Measurements from ENCODE around the gene FANCC. TPM values are rescaled to one million over a fixed set of nuclear protein-coding genes. Genes with fewer than 3 reads are reported as not detected.

The FANCC gene
- total and polyA plus RNA-seq, 2 experiments from 2014 or later, result 13.1 to 15.6 TPM

GRCh38 chr9:95218773-95219172 is 98.7 kb downstream of the FANCC start:
- Histone ChIP-seq H3K9me2 (replicated peaks; ENCODE audit: insufficient read depth) (no peaks in the 10 kb centered on the region), H4K20me1 (ENCODE audit: insufficient read depth, poor library complexity, severe bottlenecking) (no peaks in the 10 kb centered on the region), H2AFZ (no peak overlapping the region), H3K9me3 (ENCODE audit: low read depth) (no peaks in the 10 kb centered on the region), H3K27me3 (no peaks in the 10 kb centered on the region), H3K79me2 (peaks cover 4% of the 10 kb centered on the region), H3K36me3 (replicated peaks; ENCODE audit: insufficient read depth, low read depth) (no peaks in the 10 kb centered on the region), H3K4me1 (ENCODE audit: insufficient read depth) (peaks cover under 1% of the 10 kb centered on the region), H3K4me3 (no peak overlapping the region), H3K4me2 (no peak overlapping the region), H3K27ac (no peak overlapping the region)
- no peak for DNase-seq (ENCODE audit: low spot score)
- no peak for TF ChIP-seq CTCF (IDR thresholded peaks at IDR 0.05; ENCODE audit: poor library complexity)
- 74% methylated on average over 4 of the region's 4 CpGs for WGBS (ENCODE audit: low lambda C conversion rate, missing lambda C conversion rate)

GRCh38 chr9:95217936-95218335 is 99.6 kb downstream of the FANCC start:
- no peak overlapping the region for H2AFZ ChIP-seq
- no peak overlapping the region for H3K4me3 ChIP-seq
- no peak for DNase-seq (ENCODE audit: low spot score)
- no peaks in the 10 kb centered on the region for H3K4me1 ChIP-seq (ENCODE audit: insufficient read depth)
- no peak overlapping the region for H3K27ac ChIP-seq
- peaks cover 4% of the 10 kb centered on the region for H3K79me2 ChIP-seq
- H3K27me3 ChIP-seq, result no peaks in the 10 kb centered on the region
- H4K20me1 ChIP-seq (ENCODE audit: insufficient read depth, poor library complexity, severe bottlenecking), result no peaks in the 10 kb centered on the region
- H3K9me3 ChIP-seq (ENCODE audit: low read depth), result no peaks in the 10 kb centered on the region
- 84% methylated on average over 5 of the region's 5 CpGs for WGBS (ENCODE audit: low lambda C conversion rate, missing lambda C conversion rate)
- H3K9me2 ChIP-seq (replicated peaks; ENCODE audit: insufficient read depth), result no peaks in the 10 kb centered on the region
- H3K4me2 ChIP-seq, result no peak overlapping the region
- H3K36me3 ChIP-seq (replicated peaks; ENCODE audit: insufficient read depth, low read depth), result no peaks in the 10 kb centered on the region
- TF ChIP-seq CTCF (IDR thresholded peaks at IDR 0.05; ENCODE audit: poor library complexity), result no peak
- no peak for TF ChIP-seq EZH2 (IDR thresholded peaks at IDR 0.05; ENCODE audit: borderline replicate concordance)
- TF ChIP-seq EZH2phosphoT487 (IDR thresholded peaks at IDR 0.05; ENCODE audit: low read depth, severe bottlenecking, unreplicated experiment), result no peak

GRCh38 chr9:95215336-95215898 is 102.1 kb downstream of the FANCC start:
- H3K4me2 ChIP-seq, result no peak overlapping the region
- WGBS (ENCODE audit: low lambda C conversion rate, missing lambda C conversion rate), result 79% methylated on average over 5 of the region's 5 CpGs
- no peak overlapping the region for H3K27ac ChIP-seq

More at GRCh38 chr9:95215336-95215898, 102.1 kb downstream of the FANCC start:
- Histone ChIP-seq H3K4me1 (ENCODE audit: insufficient read depth) (peaks cover 6% of the 10 kb centered on the region), H2AFZ (no peak overlapping the region), H3K36me3 (replicated peaks; ENCODE audit: insufficient read depth, low read depth) (no peaks in the 10 kb centered on the region), H3K79me2 (peaks cover 7% of the 10 kb centered on the region), H3K9me3 (ENCODE audit: low read depth) (no peaks in the 10 kb centered on the region), H4K20me1 (ENCODE audit: insufficient read depth, poor library complexity, severe bottlenecking) (no peaks in the 10 kb centered on the region), H3K27me3 (no peaks in the 10 kb centered on the region), H3K4me3 (no peak overlapping the region), H3K9me2 (replicated peaks; ENCODE audit: insufficient read depth) (no peaks in the 10 kb centered on the region)
- TF ChIP-seq EZH2phosphoT487 (IDR thresholded peaks at IDR 0.05; ENCODE audit: low read depth, severe bottlenecking, unreplicated experiment) (no peak), EZH2 (IDR thresholded peaks at IDR 0.05; ENCODE audit: borderline replicate concordance) (no peak), CTCF (IDR thresholded peaks at IDR 0.05; ENCODE audit: poor library complexity) (no peak)
- no peak for DNase-seq (ENCODE audit: low spot score)
